ENCODE data around the gene DCDC2C. TPM values are rescaled to one million over a fixed set of nuclear protein-coding genes. Genes with fewer than 3 reads are reported as not detected.

Gene DCDC2C
- total and polyA plus RNA-seq, 2 experiments from 2014 or later, result 0.45 TPM; not detected in 1

DNA sequence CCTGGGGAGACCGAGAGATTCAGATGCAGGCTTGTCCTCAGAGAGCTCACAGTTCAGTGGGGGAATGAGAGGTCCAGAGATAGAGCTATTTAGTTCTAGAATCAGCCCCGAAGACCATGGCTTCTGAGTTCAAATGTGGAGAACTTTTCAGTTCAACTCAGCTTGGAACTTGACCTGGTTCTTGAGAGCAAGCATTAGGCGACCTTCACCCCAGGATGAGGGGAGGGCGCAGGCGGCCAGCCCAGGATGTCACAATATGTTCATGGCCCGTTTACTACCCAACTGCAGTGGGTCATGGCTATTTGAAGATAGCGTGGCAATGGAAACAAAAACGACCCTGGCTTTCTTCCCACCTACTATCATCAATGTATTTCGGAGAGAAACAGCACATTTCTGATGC is 33.8 kb downstream of the DCDC2C start:
- Mint-ChIP-seq H3K36me3 (ENCODE audit: low read depth) (0 out of 3 replicates have a peak, but pooled peaks cover 4% of the 10 kb centered on the region), H3K4me1 (no peaks in the 10 kb centered on the region), H3K27me3 (ENCODE audit: insufficient read depth, low read depth, poor library complexity) (peaks cover under 1% of the 10 kb centered on the region), H3K9me3 (peaks cover 77% of the 10 kb centered on the region), H3K4me3 (no peak overlapping the region), H3K27ac (no peak overlapping the region)
- Histone ChIP-seq H3K36me3 (ENCODE audit: insufficient read depth) (no peaks in the 10 kb centered on the region), H3K9me2 (ENCODE audit: insufficient read depth) (no peaks in the 10 kb centered on the region), H3K27me3 (ENCODE audit: insufficient read depth) (no peaks in the 10 kb centered on the region), H3K79me2 (replicated peaks; ENCODE audit: insufficient read depth) (no peaks in the 10 kb centered on the region), H3K27ac (ENCODE audit: low read depth) (no peak overlapping the region), H4K20me1 (replicated peaks; ENCODE audit: insufficient read depth) (no peaks in the 10 kb centered on the region), H2AFZ (no peak overlapping the region), H3F3A (replicated peaks; ENCODE audit: low read depth) (no peaks in the 10 kb centered on the region), H3K4me3 (no peak overlapping the region), H3K4me1 (ENCODE audit: insufficient read depth) (no peaks in the 10 kb centered on the region), H3K4me2 (no peak overlapping the region)
- TF ChIP-seq CREB1 (CRISPR knock-in tag; IDR thresholded peaks at IDR 0.05; ENCODE audit: low read depth) (no peak), JUNB (IDR thresholded peaks at IDR 0.05; ENCODE audit: unreplicated experiment) (no peak), POLR2AphosphoS5 (IDR thresholded peaks at IDR 0.05; ENCODE audit: low read depth) (no peak), EZH2 (IDR thresholded peaks at IDR 0.05; ENCODE audit: low read depth, unreplicated experiment) (no peak), ETS1 (IDR thresholded peaks at IDR 0.05) (no peak), NANOG (IDR thresholded peaks at IDR 0.05; ENCODE audit: borderline replicate concordance) (no peak), REST (IDR thresholded peaks at IDR 0.05; ENCODE audit: unreplicated experiment) (no peak), EZH2phosphoT487 (IDR thresholded peaks at IDR 0.05; ENCODE audit: unreplicated experiment) (no peak), ZNF114 (CRISPR knock-in tag; IDR thresholded peaks at IDR 0.05) (no peak), ZNF331 (CRISPR knock-in tag; IDR thresholded peaks at IDR 0.05; ENCODE audit: low read depth) (no peak)
- TF ChIP-seq, protein P1, sequence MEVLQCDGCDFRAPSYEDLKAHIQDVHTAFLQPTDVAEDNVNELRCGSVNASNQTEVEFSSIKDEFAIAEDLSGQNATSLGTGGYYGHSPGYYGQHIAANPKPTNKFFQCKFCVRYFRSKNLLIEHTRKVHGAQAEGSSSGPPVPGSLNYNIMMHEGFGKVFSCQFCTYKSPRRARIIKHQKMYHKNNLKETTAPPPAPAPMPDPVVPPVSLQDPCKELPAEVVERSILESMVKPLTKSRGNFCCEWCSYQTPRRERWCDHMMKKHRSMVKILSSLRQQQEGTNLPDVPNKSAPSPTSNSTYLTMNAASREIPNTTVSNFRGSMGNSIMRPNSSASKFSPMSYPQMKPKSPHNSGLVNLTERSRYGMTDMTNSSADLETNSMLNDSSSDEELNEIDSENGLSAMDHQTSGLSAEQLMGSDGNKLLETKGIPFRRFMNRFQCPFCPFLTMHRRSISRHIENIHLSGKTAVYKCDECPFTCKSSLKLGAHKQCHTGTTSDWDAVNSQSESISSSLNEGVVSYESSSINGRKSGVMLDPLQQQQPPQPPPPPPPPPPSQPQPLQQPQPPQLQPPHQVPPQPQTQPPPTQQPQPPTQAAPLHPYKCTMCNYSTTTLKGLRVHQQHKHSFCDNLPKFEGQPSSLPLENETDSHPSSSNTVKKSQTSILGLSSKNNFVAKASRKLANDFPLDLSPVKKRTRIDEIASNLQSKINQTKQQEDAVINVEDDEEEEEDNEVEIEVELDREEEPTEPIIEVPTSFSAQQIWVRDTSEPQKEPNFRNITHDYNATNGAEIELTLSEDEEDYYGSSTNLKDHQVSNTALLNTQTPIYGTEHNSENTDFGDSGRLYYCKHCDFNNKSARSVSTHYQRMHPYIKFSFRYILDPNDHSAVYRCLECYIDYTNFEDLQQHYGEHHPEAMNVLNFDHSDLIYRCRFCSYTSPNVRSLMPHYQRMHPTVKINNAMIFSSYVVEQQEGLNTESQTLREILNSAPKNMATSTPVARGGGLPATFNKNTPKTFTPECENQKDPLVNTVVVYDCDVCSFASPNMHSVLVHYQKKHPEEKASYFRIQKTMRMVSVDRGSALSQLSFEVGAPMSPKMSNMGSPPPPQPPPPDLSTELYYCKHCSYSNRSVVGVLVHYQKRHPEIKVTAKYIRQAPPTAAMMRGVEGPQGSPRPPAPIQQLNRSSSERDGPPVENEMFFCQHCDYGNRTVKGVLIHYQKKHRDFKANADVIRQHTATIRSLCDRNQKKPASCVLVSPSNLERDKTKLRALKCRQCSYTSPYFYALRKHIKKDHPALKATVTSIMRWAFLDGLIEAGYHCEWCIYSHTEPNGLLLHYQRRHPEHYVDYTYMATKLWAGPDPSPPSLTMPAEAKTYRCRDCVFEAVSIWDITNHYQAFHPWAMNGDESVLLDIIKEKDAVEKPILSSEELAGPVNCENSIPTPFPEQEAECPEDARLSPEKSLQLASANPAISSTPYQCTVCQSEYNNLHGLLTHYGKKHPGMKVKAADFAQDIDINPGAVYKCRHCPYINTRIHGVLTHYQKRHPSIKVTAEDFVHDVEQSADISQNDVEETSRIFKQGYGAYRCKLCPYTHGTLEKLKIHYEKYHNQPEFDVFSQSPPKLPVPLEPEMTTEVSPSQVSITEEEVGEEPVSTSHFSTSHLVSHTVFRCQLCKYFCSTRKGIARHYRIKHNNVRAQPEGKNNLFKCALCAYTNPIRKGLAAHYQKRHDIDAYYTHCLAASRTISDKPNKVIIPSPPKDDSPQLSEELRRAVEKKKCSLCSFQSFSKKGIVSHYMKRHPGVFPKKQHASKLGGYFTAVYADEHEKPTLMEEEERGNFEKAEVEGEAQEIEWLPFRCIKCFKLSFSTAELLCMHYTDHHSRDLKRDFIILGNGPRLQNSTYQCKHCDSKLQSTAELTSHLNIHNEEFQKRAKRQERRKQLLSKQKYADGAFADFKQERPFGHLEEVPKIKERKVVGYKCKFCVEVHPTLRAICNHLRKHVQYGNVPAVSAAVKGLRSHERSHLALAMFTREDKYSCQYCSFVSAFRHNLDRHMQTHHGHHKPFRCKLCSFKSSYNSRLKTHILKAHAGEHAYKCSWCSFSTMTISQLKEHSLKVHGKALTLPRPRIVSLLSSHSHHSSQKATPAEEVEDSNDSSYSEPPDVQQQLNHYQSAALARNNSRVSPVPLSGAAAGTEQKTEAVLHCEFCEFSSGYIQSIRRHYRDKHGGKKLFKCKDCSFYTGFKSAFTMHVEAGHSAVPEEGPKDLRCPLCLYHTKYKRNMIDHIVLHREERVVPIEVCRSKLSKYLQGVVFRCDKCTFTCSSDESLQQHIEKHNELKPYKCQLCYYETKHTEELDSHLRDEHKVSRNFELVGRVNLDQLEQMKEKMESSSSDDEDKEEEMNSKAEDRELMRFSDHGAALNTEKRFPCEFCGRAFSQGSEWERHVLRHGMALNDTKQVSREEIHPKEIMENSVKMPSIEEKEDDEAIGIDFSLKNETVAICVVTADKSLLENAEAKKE (CRISPR knock-in tag; IDR thresholded peaks at IDR 0.05), result no peak
- TF ChIP-seq, protein P2, sequence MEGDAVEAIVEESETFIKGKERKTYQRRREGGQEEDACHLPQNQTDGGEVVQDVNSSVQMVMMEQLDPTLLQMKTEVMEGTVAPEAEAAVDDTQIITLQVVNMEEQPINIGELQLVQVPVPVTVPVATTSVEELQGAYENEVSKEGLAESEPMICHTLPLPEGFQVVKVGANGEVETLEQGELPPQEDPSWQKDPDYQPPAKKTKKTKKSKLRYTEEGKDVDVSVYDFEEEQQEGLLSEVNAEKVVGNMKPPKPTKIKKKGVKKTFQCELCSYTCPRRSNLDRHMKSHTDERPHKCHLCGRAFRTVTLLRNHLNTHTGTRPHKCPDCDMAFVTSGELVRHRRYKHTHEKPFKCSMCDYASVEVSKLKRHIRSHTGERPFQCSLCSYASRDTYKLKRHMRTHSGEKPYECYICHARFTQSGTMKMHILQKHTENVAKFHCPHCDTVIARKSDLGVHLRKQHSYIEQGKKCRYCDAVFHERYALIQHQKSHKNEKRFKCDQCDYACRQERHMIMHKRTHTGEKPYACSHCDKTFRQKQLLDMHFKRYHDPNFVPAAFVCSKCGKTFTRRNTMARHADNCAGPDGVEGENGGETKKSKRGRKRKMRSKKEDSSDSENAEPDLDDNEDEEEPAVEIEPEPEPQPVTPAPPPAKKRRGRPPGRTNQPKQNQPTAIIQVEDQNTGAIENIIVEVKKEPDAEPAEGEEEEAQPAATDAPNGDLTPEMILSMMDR (conservative IDR thresholded peaks at IDR 0.05; ENCODE audit: low read depth in 2 of 2), result no peak
- ATAC-seq, result no peak
- no peak for DNase-seq (ENCODE audit: low spot score)

Data from GM23338 (cell line).